Activated B cell treated with CpG ODN at 0.5 μM for 24 hours (primary cell): ENCODE results near the gene ITPKB. TPM values are rescaled to one million over a fixed set of nuclear protein-coding genes. Genes with fewer than 3 reads are reported as not detected.

Experiments used
- ATAC-seq: fragments of 200-7000 bp; cut with Tn5 transposase; one replicate; pipeline ENCODE4 v1.10.0; 2021; ENCODE audit warnings: low read depth, mild to moderate bottlenecking, moderate library complexity
- CTCF ChIA-PET: fragments of 350-600 bp; sonication (Branson Sonifier 250); formaldehyde crosslinking; loops from one replicate; lab custom pipeline; 2021; ENCODE audit warnings: antibody characterized with exemption; lab: Charles Lee
- POLR2A ChIA-PET: fragments of 350-600 bp; sonication (Branson Sonifier 250); formaldehyde crosslinking; loops from one replicate; lab custom pipeline; 2021; ENCODE audit warnings: antibody characterized with exemption; lab: Charles Lee
- DNase-seq: peaks from one replicate; pipeline ENCODE4 v3.0.0; 2022
- H3K27ac Mint-ChIP-seq: one replicate; pipeline ENCODE4 v1.8.0; 2020; ENCODE audit warnings: mixed read lengths
- H3K27me3 Mint-ChIP-seq: one replicate; pipeline ENCODE4 v1.8.0; 2021; ENCODE audit warnings: mixed read lengths
- H3K36me3 Mint-ChIP-seq: one replicate; pipeline ENCODE4 v1.8.0; 2021; ENCODE audit warnings: low read depth, mixed read lengths
- H3K4me1 Mint-ChIP-seq: one replicate; pipeline ENCODE4 v1.8.0; 2021; ENCODE audit warnings: mixed read lengths
- H3K4me3 Mint-ChIP-seq: one replicate; pipeline ENCODE4 v1.8.0; 2020; ENCODE audit warnings: mild to moderate bottlenecking, mixed read lengths
- H3K9me3 Mint-ChIP-seq: one replicate; pipeline ENCODE4 v1.8.0; 2020; ENCODE audit warnings: mixed read lengths
- CTCF ChIP-seq: fragments of 200-600 bp; IDR thresholded peaks from one replicate; pipeline ENCODE4 v1.8.0; 2022; ENCODE audit warnings: antibody characterized with exemption, mild to moderate bottlenecking
- intact Hi-C: fragments of 100-400 bp; cut with micrococcal nuclease; formaldehyde crosslinking; loops from one replicate; pipeline ENCODE4 v1.15.1; 2024
- total RNA-seq: library from RNA; stranded (reverse); gene quantifications from 2 replicates; pipeline ENCODE4 v1.2.3, GENCODE V29; 2022

Gene ITPKB
- total RNA-seq, 1 donor from 2014 or later: 97.3 TPM

- Mint-ChIP-seq H3K4me1 (peaks cover 3% of the 10 kb centered on the region), H3K27ac (no peak overlapping the region), H3K27me3 (peaks cover under 1% of the 10 kb centered on the region), H3K9me3 (no peaks in the 10 kb centered on the region), H3K4me3 (no peak overlapping the region), H3K36me3 (no peaks in the 10 kb centered on the region)
- ChIA-PET POLR2A (interaction anchor here (0.6 kb wide), 1 partner anchor 56 kb away, joined by 5 read pairs; no protein-coding TSS in a partner anchor), CTCF (interaction anchor here (1.1 kb wide), 1 partner anchor 23 kb away, joined by 5 read pairs; no protein-coding TSS in a partner anchor)
- ATAC-seq (no peak), DNase-seq (no peak)
- TF ChIP-seq CTCF: no peak
- intact Hi-C loops: no loop called here
Measured at GRCh38 chr1:226603858-226604559, 135.1 kb downstream of the ITPKB start.

- no peak for TF ChIP-seq CTCF
- no peak overlapping the region for H3K4me3 Mint-ChIP-seq
- ChIA-PET POLR2A (no interaction called here), CTCF (interaction anchor here (1.1 kb wide), 1 partner anchor 23 kb away, joined by 5 read pairs; no protein-coding TSS in a partner anchor)
- ATAC-seq (no peak), DNase-seq (no peak)
- peaks cover 3% of the 10 kb centered on the region for H3K4me1 Mint-ChIP-seq
- intact Hi-C loops: no loop called here
- no peaks in the 10 kb centered on the region for H3K27me3 Mint-ChIP-seq
- H3K27ac Mint-ChIP-seq: no peak overlapping the region
- H3K36me3 Mint-ChIP-seq: no peaks in the 10 kb centered on the region
- no peaks in the 10 kb centered on the region for H3K9me3 Mint-ChIP-seq
Measured at GRCh38 chr1:226603022-226603857, 135.8 kb downstream of the ITPKB start.

DNA sequence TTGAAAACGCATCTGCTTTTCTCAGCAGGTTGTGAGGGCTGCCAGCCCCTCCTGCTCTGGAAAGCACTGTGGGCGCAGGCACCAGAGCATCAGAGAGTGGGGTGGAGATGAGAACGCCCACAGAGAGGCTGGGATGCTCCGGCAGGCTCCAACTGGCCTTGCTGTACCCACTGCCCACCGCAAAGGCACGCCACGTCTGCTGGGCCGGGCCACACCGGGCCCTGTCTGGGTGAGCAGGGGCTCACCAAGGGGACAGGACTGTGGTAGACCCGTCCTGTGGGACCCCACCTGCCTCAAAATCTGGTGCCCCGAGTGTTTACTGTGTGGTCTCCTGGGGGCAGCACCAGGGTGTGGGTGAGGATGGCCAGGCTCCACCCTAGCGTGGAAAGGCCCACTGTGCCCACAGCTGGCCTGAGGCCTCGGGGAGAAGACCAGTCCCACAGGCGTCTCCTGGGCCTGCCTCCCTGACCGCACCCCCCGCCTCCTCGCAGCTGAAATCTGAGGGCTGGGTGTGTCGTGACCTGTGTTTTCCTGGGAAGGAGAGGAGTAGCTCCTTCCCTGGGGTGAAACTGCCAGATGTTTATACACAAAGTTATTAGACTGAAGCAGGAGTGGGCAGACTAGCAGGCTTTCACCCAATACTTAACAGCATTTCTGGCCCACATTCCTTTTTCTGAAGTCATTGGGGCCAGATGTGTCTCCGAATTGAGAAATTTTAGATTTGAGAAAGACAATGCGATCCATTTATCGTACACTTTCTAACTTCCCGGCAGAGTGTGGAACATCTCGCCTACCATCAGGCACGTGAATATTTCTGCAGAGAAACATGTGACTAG, 136.7 kb downstream of the ITPKB start:
- ATAC-seq (no peak), DNase-seq (no peak)
- Mint-ChIP-seq H3K36me3 (no peaks in the 10 kb centered on the region), H3K4me1 (peaks cover 3% of the 10 kb centered on the region), H3K27ac (no peak overlapping the region), H3K9me3 (no peaks in the 10 kb centered on the region), H3K27me3 (no peaks in the 10 kb centered on the region), H3K4me3 (no peak overlapping the region)
- TF ChIP-seq CTCF: no peak
- ChIA-PET CTCF (no interaction called here), POLR2A (no interaction called here)
- intact Hi-C loops: no loop called here

GRCh38 chr1:226601456-226601855, 137.6 kb downstream of the ITPKB start:
- Mint-ChIP-seq H3K27ac (no peak overlapping the region), H3K36me3 (no peaks in the 10 kb centered on the region), H3K27me3 (no peaks in the 10 kb centered on the region), H3K4me3 (no peak overlapping the region), H3K4me1 (peaks cover 3% of the 10 kb centered on the region), H3K9me3 (no peaks in the 10 kb centered on the region)
- no peak for TF ChIP-seq CTCF
- POLR2A ChIA-PET: no interaction called here
- ATAC-seq (no peak), DNase-seq (no peak)
- CTCF ChIA-PET: no interaction called here
- intact Hi-C loops: no loop called here
